ENCODE measurements around the gene ATP5F1E.

The ATP5F1E gene

DNA sequence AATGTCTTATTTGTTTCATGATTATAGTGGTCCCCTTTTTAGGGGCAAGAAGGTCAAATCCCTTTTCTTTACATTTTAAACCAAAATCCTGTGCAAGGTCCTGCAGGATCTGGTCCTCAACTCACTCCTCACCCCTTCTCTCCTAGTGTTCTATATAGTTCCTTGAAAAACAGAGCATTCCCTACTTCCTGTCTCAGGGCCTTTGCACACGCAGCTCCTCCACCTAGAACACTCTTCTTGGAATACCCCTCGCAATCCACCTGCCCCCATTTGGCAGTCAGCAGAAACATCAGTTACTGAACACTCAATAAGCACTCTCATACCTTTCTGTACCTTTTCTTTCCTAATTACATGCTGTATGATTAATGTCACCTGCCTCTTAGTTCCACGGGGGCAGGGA, 3.2 kb upstream of the ATP5F1E start:
- TF ChIP-seq, protein P1, sequence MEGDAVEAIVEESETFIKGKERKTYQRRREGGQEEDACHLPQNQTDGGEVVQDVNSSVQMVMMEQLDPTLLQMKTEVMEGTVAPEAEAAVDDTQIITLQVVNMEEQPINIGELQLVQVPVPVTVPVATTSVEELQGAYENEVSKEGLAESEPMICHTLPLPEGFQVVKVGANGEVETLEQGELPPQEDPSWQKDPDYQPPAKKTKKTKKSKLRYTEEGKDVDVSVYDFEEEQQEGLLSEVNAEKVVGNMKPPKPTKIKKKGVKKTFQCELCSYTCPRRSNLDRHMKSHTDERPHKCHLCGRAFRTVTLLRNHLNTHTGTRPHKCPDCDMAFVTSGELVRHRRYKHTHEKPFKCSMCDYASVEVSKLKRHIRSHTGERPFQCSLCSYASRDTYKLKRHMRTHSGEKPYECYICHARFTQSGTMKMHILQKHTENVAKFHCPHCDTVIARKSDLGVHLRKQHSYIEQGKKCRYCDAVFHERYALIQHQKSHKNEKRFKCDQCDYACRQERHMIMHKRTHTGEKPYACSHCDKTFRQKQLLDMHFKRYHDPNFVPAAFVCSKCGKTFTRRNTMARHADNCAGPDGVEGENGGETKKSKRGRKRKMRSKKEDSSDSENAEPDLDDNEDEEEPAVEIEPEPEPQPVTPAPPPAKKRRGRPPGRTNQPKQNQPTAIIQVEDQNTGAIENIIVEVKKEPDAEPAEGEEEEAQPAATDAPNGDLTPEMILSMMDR (IDR thresholded peaks at IDR 0.05): no peak
- Histone ChIP-seq H3K4me3 (no peak overlapping the region), H3K27ac (no peak overlapping the region)
- no peak for DNase-seq (ENCODE audit: low spot score)

DNA sequence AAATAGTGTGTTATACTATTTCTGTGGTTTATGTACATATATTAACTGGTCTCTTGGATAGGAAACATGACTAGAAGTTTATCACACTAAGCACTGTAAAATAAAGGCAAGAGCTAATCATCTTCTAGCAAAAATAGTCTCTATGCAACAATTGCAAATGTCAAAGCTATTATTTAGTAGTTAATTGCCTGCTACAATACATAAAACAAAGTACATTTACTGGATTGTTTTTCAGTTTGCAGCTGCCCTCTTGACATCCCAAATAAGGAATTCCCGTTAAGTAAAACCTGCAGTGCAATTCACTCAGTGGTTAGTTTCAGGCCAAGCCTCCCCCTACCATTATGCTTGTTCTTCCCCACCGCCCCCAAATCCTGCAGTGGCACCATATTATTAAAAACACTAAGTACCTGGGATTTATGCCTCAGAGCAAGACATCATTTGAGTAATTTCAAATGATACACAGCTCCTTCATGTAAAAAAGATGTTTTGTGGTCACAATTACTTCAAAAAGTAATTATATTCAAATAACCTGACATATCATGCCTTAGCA, 1.6 kb upstream of the ATP5F1E start:
- Histone ChIP-seq H3K4me3 (no peak overlapping the region), H3K27ac (no peak overlapping the region)
- TF ChIP-seq, protein P1 (IDR thresholded peaks at IDR 0.05): no peak
- DNase-seq (ENCODE audit: low spot score): no peak

DNA sequence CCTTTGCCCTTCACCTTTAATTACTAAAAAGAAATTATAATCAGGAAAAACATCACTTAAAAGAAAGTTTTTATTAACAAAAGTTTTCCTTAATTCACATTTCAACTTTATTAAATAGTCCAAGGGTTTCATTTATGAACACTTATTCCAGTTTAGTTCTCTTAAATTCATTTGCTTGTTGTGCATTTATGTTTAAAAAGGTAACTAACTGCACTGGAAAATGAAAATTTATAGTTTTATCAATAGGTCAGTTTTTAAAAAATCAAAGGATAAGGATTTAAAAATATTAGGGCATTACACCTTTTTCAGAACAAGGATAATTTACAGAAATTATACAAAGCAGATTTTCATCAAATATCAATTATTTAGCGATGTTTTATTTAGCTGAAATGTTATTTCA, 958 bp upstream of the ATP5F1E start:
- TF ChIP-seq, protein P1 (IDR thresholded peaks at IDR 0.05): no peak
- H3K4me3 ChIP-seq: peak overlapping the region; percentile 90
- no peak for DNase-seq (ENCODE audit: low spot score)
- peak overlapping the region in 1 of 2 donors; percentile 76 for H3K27ac ChIP-seq

DNA sequence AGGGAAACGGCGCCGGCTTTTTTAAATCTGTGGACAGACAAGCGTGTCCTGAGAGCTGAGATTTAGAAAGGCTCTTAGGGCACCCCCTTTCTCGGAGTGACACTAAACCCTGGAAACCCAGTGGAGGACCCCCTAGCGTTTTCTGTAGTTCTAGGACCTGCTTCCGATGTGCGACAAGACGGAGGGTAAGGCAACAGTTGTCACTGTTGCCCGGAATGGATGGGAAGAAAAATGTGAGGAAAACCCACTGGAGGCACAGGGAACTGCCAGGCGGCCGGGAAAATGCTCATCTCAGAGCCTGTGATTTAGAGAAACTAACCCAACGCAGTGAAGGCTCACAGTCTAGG, 551 bp upstream of the ATP5F1E start:
- Histone ChIP-seq H3K27ac (peak overlapping the region; percentile 76 to 91), H3K4me3 (peak overlapping the region; percentile 90)
- TF ChIP-seq, protein P1 (IDR thresholded peaks at IDR 0.05): no peak
- DNase-seq (ENCODE audit: low spot score): no peak

DNA sequence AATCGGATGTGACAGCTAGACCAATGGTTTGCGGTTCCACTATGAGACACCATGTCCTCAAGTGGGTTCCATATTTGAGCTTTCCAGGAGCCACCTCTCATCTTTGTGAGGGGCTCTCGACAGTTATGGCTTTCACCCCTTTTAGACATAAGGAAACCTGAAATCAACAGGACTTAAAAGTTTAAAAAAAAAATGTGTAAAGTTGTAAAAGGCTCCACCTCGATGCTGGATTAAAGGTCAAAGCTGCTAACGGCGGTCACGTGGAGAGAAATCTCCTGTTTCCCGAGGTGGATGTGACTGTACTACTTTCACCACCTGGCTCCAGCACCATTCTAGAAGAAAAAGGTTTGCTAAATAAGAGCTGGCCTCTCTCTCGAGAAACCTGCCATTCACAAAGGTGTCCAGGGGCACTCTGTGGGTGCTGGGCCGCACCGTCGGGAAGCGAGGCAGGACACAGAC, 542 bp downstream of the ATP5F1E start:
- Histone ChIP-seq H3K27ac (peak overlapping the region; percentile 76 to 91), H3K4me3 (peak overlapping the region; percentile 90)
- TF ChIP-seq, protein P1 (IDR thresholded peaks at IDR 0.05): no peak
- no peak for DNase-seq (ENCODE audit: low spot score)

DNA sequence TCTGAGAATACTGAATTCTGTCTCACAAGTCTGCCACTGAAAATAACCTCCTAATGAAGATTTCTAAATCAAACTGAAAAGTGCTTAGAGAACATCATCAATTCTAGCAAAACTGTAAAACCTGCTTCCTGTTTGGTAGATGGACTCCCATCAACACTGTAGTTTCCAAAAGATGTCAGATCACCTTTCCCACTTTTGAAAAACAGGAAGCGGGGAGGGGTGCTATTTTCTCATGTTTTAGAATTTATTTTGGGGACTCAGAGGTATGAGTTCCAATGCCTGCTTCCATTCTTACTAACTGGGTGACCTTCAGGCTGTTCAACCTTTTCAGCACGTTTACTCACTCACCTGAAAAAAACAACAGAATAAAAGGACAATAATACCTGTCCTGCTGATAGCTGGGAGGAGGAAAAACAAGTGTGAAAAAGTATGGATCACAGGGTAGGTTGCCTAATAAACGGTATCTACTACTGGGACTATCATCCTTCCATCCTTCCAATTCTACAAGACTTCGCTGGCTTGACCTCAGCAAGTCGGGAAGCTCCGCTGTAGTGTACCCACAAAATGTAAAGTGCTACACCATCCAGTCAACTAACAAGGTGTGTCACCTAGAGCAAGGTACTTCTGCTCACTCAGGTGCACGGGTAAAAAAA, 1.1 kb downstream of the ATP5F1E start:
- H3K27ac ChIP-seq: peak overlapping the region in 1 of 2 donors; percentile 76
- H3K4me3 ChIP-seq: peak overlapping the region; percentile 90
- DNase-seq (ENCODE audit: low spot score): no peak
- TF ChIP-seq, protein P1 (IDR thresholded peaks at IDR 0.05): no peak

DNA sequence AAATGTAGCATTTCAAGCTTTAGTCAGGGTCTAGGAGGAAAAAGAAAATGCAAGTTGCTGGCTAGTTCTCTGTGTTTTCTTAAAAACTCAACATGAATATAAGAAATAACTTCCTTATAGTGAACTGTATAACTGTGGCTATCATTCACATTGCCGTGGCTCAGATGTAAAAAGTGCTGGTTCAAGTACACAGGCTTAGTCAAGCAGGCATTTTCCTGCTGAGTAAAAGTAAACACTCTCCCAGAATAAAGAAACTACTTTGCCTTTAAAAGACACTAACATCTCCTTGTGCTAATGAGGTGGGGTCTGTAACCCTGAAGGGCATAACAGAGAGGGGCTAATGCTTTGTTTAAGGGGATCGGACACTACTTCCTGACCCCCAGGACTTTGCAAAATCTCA, 3.3 kb downstream of the ATP5F1E start:
- peak overlapping the region; percentile 46 for H3K4me3 ChIP-seq
- DNase-seq (ENCODE audit: low spot score): no peak
- TF ChIP-seq, protein P1 (IDR thresholded peaks at IDR 0.05): no peak
- H3K27ac ChIP-seq: no peak overlapping the region
